ENCODE measurements around the gene RNF34. TPM values are rescaled to one million over a fixed set of nuclear protein-coding genes. Genes with fewer than 3 reads are reported as not detected.

Gene RNF34, protein sequence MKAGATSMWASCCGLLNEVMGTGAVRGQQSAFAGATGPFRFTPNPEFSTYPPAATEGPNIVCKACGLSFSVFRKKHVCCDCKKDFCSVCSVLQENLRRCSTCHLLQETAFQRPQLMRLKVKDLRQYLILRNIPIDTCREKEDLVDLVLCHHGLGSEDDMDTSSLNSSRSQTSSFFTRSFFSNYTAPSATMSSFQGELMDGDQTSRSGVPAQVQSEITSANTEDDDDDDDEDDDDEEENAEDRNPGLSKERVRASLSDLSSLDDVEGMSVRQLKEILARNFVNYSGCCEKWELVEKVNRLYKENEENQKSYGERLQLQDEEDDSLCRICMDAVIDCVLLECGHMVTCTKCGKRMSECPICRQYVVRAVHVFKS
- total RNA-seq (10 to 100 TPM; 41.4 to 49.2 TPM), polyA plus RNA-seq (10 to 100 TPM; 13.9 to 22.2 TPM)
- long read RNA-seq, donor 1, transcript RNF34-201 (6 exons, 2,066 nt), result major isoform, 12 of 25 reads
- long read RNA-seq, donor 1, partial matches to known transcripts, result 6 of 25 reads
- long read RNA-seq, donor 1, other reads (novel, unspliced or antisense), result 6 of 25 reads
- long read RNA-seq, donor 2, partial matches to known transcripts, result 0 of 3 reads
- long read RNA-seq, donor 2, other reads (novel, unspliced or antisense), result 0 of 3 reads
- long read RNA-seq, donor 3, partial matches to known transcripts, result 0 of 3 reads
- long read RNA-seq, donor 3, other reads (novel, unspliced or antisense), result 0 of 3 reads
- long read RNA-seq, donor 4, partial matches to known transcripts, result 6 of 9 reads
- long read RNA-seq, donor 4, other reads (novel, unspliced or antisense), result 0 of 9 reads
- long read RNA-seq, donor 5, transcript RNF34-201 (6 exons, 2,066 nt), result major isoform, 11 of 14 reads
- long read RNA-seq, donor 5, partial matches to known transcripts, result 0 of 14 reads
- long read RNA-seq, donor 5, other reads (novel, unspliced or antisense), result 0 of 14 reads

DNA sequence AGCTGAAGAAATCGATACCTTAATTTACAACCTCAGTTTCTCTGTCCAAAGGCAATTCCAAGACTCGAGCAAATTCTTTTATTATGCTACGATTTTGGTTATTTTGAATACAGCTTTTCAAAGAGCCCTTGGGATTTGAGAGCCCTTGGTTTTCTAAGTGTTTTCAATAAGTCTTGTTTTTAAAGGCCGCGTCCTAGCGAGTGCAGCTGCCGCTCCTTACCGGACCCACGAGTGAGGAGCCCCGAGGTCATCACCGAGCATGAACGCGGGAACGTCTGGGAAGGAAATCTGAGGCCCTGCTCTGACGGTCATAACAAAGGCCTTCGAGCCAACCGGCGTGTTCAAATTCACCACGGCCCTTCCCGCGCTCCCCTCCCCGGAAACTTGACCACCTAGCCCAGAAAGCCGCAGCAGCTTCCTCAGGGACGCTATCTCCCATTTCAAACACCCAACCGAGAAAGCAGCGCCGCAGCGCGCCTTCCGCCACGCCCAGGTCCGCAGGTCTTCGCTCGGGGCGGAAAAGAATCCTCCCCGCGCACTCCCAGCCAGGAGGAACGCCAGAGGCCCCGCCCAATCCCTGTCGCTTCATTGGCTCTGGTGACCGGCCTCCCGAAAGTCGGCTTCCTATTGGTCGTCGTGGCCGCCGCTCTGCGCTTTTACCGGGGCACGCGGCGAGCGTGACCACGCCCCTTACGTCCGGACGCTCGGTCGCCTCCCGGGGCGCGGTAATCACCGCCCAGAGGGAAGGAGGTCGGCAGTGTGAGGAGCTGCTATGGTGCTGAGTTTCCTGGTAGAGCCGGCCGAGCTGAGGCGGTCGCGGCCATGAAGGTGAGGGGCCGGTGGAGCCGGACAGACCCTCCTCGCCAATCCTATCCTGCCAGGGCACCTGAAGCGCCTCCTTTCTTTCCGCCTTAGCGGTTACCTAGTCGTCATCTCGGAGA lies at the start of gene RNF34:
Gene RNF34, plus strand, starts transcription at position 728 of the 941 bp plus-strand sequence. Its CDS starts 95 bp downstream, at position 823.
- Histone ChIP-seq H3K27me3 (ENCODE audit: control insufficient read depth in 3 of 3, insufficient read depth in 3 of 3, low read length in 2 of 3) (no peaks in the 10 kb centered on the region), H3K27ac (ENCODE audit: low read depth in 1 of 2, low read length in 1 of 2) (peak within 1 kb of the TSS; percentile 92 to 98), H3K9ac (ENCODE audit: insufficient read depth in 1 of 2, low read length in 2 of 2) (peak within 1 kb of the TSS; percentile 80 to 87), H3K36me3 (ENCODE audit: control insufficient read depth in 4 of 4, insufficient read depth in 4 of 4, low read length in 4 of 4) (peaks cover 0 to 1% (median 0%) of the 10 kb centered on the region in 4 donors), H3K9me3 (ENCODE audit: control insufficient read depth in 4 of 4, insufficient read depth in 3 of 4, low read length in 3 of 4) (no peaks in the 10 kb centered on the region), H3K4me3 (peak within 1 kb of the TSS; percentile 69), H3K4me1 (ENCODE audit: control insufficient read depth in 5 of 5, insufficient read depth in 5 of 5, low read length in 5 of 5) (peaks cover 0 to 23% (median 6%) of the 10 kb centered on the region in 5 donors)
- WGBS, 2 donors, result 1% methylated on average over 67 to 77 of the region's 77 CpGs
- ATAC-seq (ENCODE audit: insufficient read depth, low FRiP score), result peak; percentile 99
- DNase-seq, result peak; percentile 98 to 99 (median 99)
- TF ChIP-seq CTCF (IDR thresholded peaks at IDR 0.05; ENCODE audit: control extremely low read depth, extremely low read depth), result no peak

DNA sequence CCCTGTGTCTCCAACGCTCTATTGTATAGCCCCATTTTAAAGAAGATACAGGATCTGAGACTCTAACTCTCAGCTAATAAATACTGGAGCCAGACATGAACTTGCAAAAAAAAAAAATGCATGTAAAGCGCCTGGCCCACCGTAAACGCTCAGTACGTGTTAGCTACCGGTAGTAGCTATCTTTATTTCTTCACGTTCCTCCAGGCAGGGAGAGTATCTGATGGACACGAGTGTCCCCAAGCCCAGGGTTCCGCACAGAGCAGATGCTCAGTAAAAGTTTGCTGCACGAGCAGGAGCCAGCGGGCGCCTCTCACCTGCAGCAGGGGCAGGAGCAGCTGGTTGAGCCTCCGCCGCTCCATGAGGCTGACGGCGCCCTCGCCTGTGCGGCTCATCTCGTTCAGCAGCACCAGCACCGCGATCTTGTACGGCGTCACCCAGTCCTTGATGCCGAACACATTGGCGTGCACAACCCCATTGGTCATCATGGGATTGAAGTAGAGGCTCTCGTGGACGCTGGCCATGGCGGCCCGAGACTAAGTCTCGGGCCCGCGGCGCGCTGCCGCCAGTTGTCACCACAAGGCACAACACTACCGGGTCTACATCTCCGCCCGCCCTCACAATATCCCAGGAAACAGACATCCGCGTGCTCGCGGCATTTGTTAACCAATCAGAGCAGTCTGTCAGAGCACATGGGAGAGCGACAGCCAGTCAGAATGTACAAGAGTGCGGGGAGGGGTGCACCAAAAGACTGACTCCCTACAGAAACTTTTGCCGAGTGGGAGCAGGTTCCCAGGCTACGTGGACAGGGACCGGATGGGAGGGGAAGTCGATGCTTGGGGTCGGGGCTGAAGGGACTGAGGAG lies 47.9 kb upstream of the RNF34 start, which contains the start of gene ANAPC5:
Gene ANAPC5, minus strand, starts transcription at position 592 of the 862 bp plus-strand sequence. Its CDS starts 71 bp downstream, at position 521.
- peak within 1 kb of the TSS; percentile 74 for H3K4me3 ChIP-seq
- H3K36me3 ChIP-seq (ENCODE audit: control insufficient read depth in 4 of 4, insufficient read depth in 4 of 4, low read length in 4 of 4), result no peaks in the 10 kb centered on the region
- peak within 1 kb of the TSS; percentile 79 to 90 for H3K9ac ChIP-seq (ENCODE audit: insufficient read depth in 1 of 2, low read length in 2 of 2)
- peak within 1 kb of the TSS; percentile 78 to 95 for H3K27ac ChIP-seq (ENCODE audit: low read depth in 1 of 2, low read length in 1 of 2)
- TF ChIP-seq CTCF (IDR thresholded peaks at IDR 0.05; ENCODE audit: control extremely low read depth, extremely low read depth), result no peak
- no peaks in the 10 kb centered on the region for H3K27me3 ChIP-seq (ENCODE audit: control insufficient read depth in 3 of 3, insufficient read depth in 3 of 3, low read length in 2 of 3)
- peak; percentile 97 to 99 (median 99) for DNase-seq
- H3K9me3 ChIP-seq (ENCODE audit: control insufficient read depth in 4 of 4, insufficient read depth in 3 of 4, low read length in 3 of 4), result no peaks in the 10 kb centered on the region
- ATAC-seq (ENCODE audit: insufficient read depth, low FRiP score), result peak; percentile 98
- 0% methylated on average over 48 to 49 of the region's 49 CpGs for WGBS, 2 donors
- H3K4me1 ChIP-seq (ENCODE audit: control insufficient read depth in 5 of 5, insufficient read depth in 5 of 5, low read length in 5 of 5), result peaks cover 0 to 5% (median 4%) of the 10 kb centered on the region in 5 donors

DNA sequence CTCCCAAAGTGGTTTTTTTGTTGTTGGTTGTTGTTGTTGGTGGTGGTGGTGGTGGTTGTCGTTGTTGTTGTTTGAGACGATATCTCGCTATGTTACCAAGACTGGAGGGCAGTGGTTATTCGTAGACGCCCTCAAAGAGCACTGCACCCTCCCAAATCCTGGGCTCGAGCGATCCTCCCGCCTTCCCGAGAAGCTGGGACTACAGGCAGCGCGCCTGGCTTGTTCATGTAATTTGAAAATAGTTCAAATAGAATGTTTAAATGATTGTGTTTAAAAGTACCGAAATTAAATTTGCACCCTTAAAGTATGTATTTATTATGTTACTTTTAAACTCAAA lies 47.3 kb upstream of the RNF34 start:
- no peaks in the 10 kb centered on the region for H3K36me3 ChIP-seq (ENCODE audit: control insufficient read depth in 4 of 4, insufficient read depth in 4 of 4, low read length in 4 of 4)
- no peaks in the 10 kb centered on the region for H3K27me3 ChIP-seq (ENCODE audit: control insufficient read depth in 3 of 3, insufficient read depth in 3 of 3, low read length in 2 of 3)
- peaks cover 0 to 5% (median 4%) of the 10 kb centered on the region in 5 donors for H3K4me1 ChIP-seq (ENCODE audit: control insufficient read depth in 5 of 5, insufficient read depth in 5 of 5, low read length in 5 of 5)
- H3K4me3 ChIP-seq, result no peak overlapping the region
- peak overlapping the region in 1 of 2 donors; percentile 63 for H3K9ac ChIP-seq (ENCODE audit: insufficient read depth in 1 of 2, low read length in 2 of 2)
- no peak for DNase-seq
- ATAC-seq (ENCODE audit: insufficient read depth, low FRiP score), result peak; percentile 49
- WGBS, 2 donors, result 1 to 2% methylated on average over 11 to 12 of the region's 12 CpGs
- TF ChIP-seq CTCF (IDR thresholded peaks at IDR 0.05; ENCODE audit: control extremely low read depth, extremely low read depth), result no peak
- H3K9me3 ChIP-seq (ENCODE audit: control insufficient read depth in 4 of 4, insufficient read depth in 3 of 4, low read length in 3 of 4), result no peaks in the 10 kb centered on the region
- peak overlapping the region; percentile 17 to 55 for H3K27ac ChIP-seq (ENCODE audit: low read depth in 1 of 2, low read length in 1 of 2)
